Hepatocyte (in vitro differentiated cells): ENCODE measurements around the gene ST3GAL5. TPM values are rescaled to one million over a fixed set of nuclear protein-coding genes. Genes with fewer than 3 reads are reported as not detected.

Source experiments
- DNase-seq: peaks from one replicate; pipeline ENCODE4 v3.0.0-alpha.2; 2016; ENCODE audit warnings: low spot score
- H2AFZ ChIP-seq: fragments of 200-600 bp; sonication (generic); 2 replicates; pipeline ENCODE4 v1.6.0; 2016; ENCODE audit warnings: antibody characterized with exemption, mild to moderate bottlenecking
- H3K27ac ChIP-seq: fragments of 200-600 bp; sonication (generic); 2 replicates; pipeline ENCODE4 v1.5.1; 2016; ENCODE audit warnings: mild to moderate bottlenecking
- H3K27me3 ChIP-seq: fragments of 200-600 bp; sonication (generic); 2 replicates; pipeline ENCODE4 v1.6.1; 2016
- H3K36me3 ChIP-seq: fragments of 200-600 bp; sonication (generic); replicated peaks from 2 replicates; pipeline ENCODE4 v1.5.1; 2016; ENCODE audit warnings: low read depth; ENCODE audit not compliant: insufficient read depth
- H3K4me1 ChIP-seq: fragments of 200-600 bp; sonication (generic); 2 replicates; pipeline ENCODE4 v1.5.1; 2016; ENCODE audit warnings: mild to moderate bottlenecking, moderate library complexity; ENCODE audit not compliant: insufficient read depth
- H3K4me2 ChIP-seq: fragments of 200-600 bp; sonication (generic); 2 replicates; pipeline ENCODE4 v1.6.0; 2016
- H3K4me3 ChIP-seq: fragments of 200-600 bp; sonication (generic); 2 replicates; pipeline ENCODE4 v1.5.1; 2016; ENCODE audit warnings: mild to moderate bottlenecking
- H3K79me2 ChIP-seq: fragments of 200-600 bp; sonication (generic); 2 replicates; pipeline ENCODE4 v1.6.0; 2017; ENCODE audit warnings: mild to moderate bottlenecking
- H3K9me2 ChIP-seq: fragments of 200-600 bp; sonication (generic); replicated peaks from 2 replicates; pipeline ENCODE4 v1.6.0; 2017; ENCODE audit warnings: mild to moderate bottlenecking; ENCODE audit not compliant: insufficient read depth
- H3K9me3 ChIP-seq: fragments of 200-600 bp; sonication (generic); 2 replicates; pipeline ENCODE4 v1.5.1; 2016; ENCODE audit warnings: low read depth, mild to moderate bottlenecking
- H4K20me1 ChIP-seq: fragments of 200-600 bp; sonication (generic); 2 replicates; pipeline ENCODE4 v1.6.0; 2016; ENCODE audit warnings: mild to moderate bottlenecking; ENCODE audit not compliant: insufficient read depth, poor library complexity, severe bottlenecking
- EZH2 ChIP-seq: fragments of 200-600 bp; sonication (generic); IDR thresholded peaks from 2 replicates; pipeline ENCODE4 v1.6.1; 2016; ENCODE audit warnings: antibody characterized with exemption, mild to moderate bottlenecking, borderline replicate concordance
- EZH2phosphoT487 ChIP-seq: fragments of 200-600 bp; sonication (generic); IDR thresholded peaks from one replicate; pipeline ENCODE4 v1.6.1; 2018; ENCODE audit warnings: antibody characterized with exemption, mild to moderate bottlenecking, low read depth, moderate library complexity; ENCODE audit not compliant: unreplicated experiment, severe bottlenecking
- WGBS: methylation state at CpG from one replicate; pipeline ENCODE4 v1.1.6; 2016; ENCODE audit warnings: low lambda C conversion rate; ENCODE audit errors: missing lambda C conversion rate; 5-methylcytosine and 5-hydroxymethylcytosine counted together
- polyA plus RNA-seq: library from polyadenylated mRNA; unstranded; fragments of >200 nt; fragmentation: Nextera tagmentation; extraction: Ambion mirVana; gene quantifications from 2 replicates; pipeline ENCODE4 v1.2.1, GENCODE V29; 2016
- total RNA-seq: library from RNA; depleted of rRNA; stranded (reverse); fragments of >200 nt; gene quantifications from 2 replicates; pipeline ENCODE4 v1.2.3, GENCODE V29; 2014
- TF ChIP-seq, protein P1 (sequence below): fragments of 200-600 bp; sonication (generic); IDR thresholded peaks from 2 replicates; pipeline ENCODE4 v1.5.1; 2016; ENCODE audit warnings: antibody characterized with exemption, mild to moderate bottlenecking; ENCODE audit not compliant: poor library complexity

Gene ST3GAL5
- total and polyA plus RNA-seq, 2 experiments from 2014 or later: 24.7 to 25.6 TPM

DNA sequence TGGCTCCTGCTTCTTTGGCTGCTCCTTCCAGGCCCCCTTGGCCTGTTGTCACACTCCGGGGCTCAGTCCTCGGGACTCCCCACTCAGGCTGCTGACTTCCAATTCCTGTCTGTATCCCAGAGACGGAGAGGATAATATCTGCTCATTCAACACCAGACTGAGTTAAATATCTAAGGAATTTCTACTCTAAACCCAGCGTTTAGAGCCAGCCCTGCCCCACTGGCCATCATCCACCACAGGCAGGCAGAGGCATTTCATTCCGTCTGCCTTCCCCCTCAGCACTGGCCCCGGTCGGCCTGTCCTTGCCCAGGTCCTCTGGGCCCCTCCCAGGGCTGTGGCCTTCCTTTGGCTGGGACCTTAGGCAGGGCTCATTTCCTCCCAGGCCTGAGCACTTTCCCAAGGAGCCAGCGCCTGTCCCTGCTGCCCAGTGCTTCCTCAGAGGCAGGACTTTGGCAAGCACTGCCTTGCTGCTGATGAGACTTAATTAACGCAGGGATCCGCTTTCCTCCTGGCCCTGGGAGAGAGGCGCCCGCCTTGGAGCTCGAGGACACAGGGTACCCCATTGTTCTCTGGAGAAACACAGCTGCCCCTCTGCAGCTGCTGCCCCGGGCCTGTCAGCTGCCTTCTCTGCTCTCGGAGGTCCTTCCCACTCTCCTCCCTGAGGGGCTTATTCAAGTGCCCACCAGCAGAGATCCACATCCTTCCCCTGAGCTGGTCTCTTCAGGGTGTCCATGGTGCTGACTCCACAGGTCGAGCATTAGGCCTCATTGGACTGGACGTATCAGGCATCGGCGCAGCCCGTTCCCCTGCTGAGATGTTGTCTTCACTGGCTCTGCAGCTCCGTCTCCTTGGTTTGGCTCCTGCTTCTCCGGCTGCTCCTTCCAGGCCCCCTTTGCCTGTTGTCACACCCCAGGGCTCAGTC, 92.2 kb downstream of the ST3GAL5 start:
- no peak overlapping the region for H3K4me2 ChIP-seq
- 77% methylated on average over 22 of the region's 22 CpGs for WGBS
- peak overlapping the region; percentile 50 for H3K27ac ChIP-seq

DNA sequence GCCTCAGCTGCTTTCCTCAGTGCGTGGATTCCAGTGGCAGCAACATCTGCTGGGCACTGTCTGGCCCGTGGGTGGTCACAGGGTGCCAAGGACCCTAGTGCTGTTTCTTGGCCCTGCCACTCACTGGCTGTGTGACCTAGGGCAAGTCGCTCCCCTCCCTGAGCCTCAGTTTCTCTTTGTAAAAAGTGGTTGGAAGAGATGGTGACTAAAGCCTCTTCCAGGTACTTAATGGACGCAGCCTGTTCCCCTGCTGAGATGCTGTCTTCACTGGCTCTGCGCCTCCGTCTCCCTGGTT, 92.8 kb downstream of the ST3GAL5 start:
- Histone ChIP-seq H3K27ac (peak overlapping the region; percentile 28), H2AFZ (no peak overlapping the region), H3K9me3 (no peaks in the 10 kb centered on the region)

More for the DNA sequence above, 92.2 kb downstream of the ST3GAL5 start:
- Histone ChIP-seq H3K36me3 (no peaks in the 10 kb centered on the region), H3K4me1 (peaks cover 48% of the 10 kb centered on the region), H3K9me3 (no peaks in the 10 kb centered on the region), H3K9me2 (no peaks in the 10 kb centered on the region), H3K27me3 (no peaks in the 10 kb centered on the region), H3K79me2 (no peaks in the 10 kb centered on the region), H3K4me3 (no peak overlapping the region), H4K20me1 (no peaks in the 10 kb centered on the region), H2AFZ (no peak overlapping the region)
- no peak for DNase-seq
- TF ChIP-seq EZH2phosphoT487 (no peak), EZH2 (no peak)
- TF ChIP-seq, protein P1, sequence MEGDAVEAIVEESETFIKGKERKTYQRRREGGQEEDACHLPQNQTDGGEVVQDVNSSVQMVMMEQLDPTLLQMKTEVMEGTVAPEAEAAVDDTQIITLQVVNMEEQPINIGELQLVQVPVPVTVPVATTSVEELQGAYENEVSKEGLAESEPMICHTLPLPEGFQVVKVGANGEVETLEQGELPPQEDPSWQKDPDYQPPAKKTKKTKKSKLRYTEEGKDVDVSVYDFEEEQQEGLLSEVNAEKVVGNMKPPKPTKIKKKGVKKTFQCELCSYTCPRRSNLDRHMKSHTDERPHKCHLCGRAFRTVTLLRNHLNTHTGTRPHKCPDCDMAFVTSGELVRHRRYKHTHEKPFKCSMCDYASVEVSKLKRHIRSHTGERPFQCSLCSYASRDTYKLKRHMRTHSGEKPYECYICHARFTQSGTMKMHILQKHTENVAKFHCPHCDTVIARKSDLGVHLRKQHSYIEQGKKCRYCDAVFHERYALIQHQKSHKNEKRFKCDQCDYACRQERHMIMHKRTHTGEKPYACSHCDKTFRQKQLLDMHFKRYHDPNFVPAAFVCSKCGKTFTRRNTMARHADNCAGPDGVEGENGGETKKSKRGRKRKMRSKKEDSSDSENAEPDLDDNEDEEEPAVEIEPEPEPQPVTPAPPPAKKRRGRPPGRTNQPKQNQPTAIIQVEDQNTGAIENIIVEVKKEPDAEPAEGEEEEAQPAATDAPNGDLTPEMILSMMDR: no peak

GRCh38 chr2:85795331-85796045, 93.3 kb downstream of the ST3GAL5 start:
- Histone ChIP-seq H3K9me3 (no peaks in the 10 kb centered on the region), H2AFZ (no peak overlapping the region), H4K20me1 (no peaks in the 10 kb centered on the region), H3K36me3 (no peaks in the 10 kb centered on the region), H3K4me1 (peaks cover 48% of the 10 kb centered on the region), H3K79me2 (no peaks in the 10 kb centered on the region), H3K27ac (no peak overlapping the region), H3K9me2 (no peaks in the 10 kb centered on the region), H3K27me3 (no peaks in the 10 kb centered on the region), H3K4me3 (no peak overlapping the region), H3K4me2 (no peak overlapping the region)
- TF ChIP-seq EZH2: no peak
- TF ChIP-seq, protein P1: no peak
- no peak for TF ChIP-seq EZH2phosphoT487
- 86% methylated on average over 20 of the region's 20 CpGs for WGBS
- DNase-seq: no peak

More for the DNA sequence above, 92.8 kb downstream of the ST3GAL5 start:
- no peak for DNase-seq
- Histone ChIP-seq H3K9me2 (no peaks in the 10 kb centered on the region), H3K36me3 (no peaks in the 10 kb centered on the region), H3K4me2 (no peak overlapping the region), H3K4me1 (peaks cover 48% of the 10 kb centered on the region), H3K4me3 (no peak overlapping the region), H3K27me3 (no peaks in the 10 kb centered on the region), H3K79me2 (no peaks in the 10 kb centered on the region), H4K20me1 (no peaks in the 10 kb centered on the region)
- TF ChIP-seq EZH2: no peak
- TF ChIP-seq EZH2phosphoT487: no peak
- TF ChIP-seq, protein P1: no peak
- WGBS: 94% methylated on average over 6 of the region's 6 CpGs
